Measurements from ENCODE around the gene NQO1.

NQO1 gene

DNA sequence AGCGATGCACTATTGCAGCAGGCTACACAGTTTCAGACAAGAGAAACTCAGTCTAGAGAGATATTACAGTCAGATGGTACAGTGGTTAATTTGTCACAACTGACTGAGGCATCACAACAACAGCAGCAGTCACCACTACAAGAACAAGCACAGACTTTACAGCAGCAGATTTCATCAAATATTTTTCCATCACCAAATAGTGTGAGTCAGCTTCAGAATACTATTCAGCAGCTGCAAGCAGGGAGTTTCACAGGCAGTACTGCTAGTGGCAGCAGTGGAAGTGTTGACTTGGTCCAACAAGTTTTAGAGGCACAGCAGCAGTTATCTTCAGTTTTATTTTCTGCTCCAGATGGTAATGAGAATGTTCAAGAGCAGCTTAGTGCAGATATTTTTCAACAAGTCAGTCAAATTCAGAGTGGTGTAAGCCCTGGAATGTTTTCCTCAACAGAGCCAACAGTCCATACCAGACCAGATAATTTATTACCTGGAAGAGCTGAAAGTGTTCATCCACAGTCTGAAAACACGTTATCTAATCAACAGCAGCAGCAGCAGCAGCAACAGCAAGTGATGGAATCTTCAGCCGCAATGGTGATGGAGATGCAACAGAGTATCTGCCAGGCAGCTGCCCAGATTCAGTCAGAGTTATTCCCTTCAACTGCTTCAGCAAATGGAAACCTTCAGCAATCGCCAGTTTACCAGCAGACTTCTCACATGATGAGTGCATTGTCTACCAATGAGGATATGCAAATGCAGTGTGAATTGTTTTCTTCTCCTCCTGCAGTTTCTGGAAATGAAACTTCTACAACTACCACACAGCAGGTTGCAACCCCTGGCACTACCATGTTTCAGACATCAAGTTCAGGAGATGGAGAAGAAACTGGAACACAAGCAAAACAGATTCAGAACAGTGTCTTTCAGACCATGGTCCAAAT, 34.1 kb downstream of the NQO1 start:
- ATAC-seq (ENCODE audit: insufficient read depth, low read depth) = no peak
- Histone ChIP-seq H3K27me3 (ENCODE audit: insufficient read depth, low read length, poor library complexity) (no peaks in the 10 kb centered on the region), H3K9ac (ENCODE audit: low read depth, low read length) (no peak overlapping the region), H3K4me1 (ENCODE audit: insufficient read depth, low read length) (no peaks in the 10 kb centered on the region), H3K36me3 (ENCODE audit: insufficient read depth, low read length) (peaks cover 54% of the 10 kb centered on the region), H3K9me3 (ENCODE audit: insufficient read depth, low read length, severe bottlenecking) (no peaks in the 10 kb centered on the region), H3K79me2 (ENCODE audit: insufficient read depth, low read length) (no peaks in the 10 kb centered on the region), H3K4me3 (ENCODE audit: low read depth in 1 of 2, low read length in 2 of 2) (no peak overlapping the region), H2AFZ (ENCODE audit: low read depth, low read length) (no peak overlapping the region), H3K27ac (ENCODE audit: low read length) (no peak overlapping the region), H3K4me2 (ENCODE audit: insufficient read depth, low read length) (no peak overlapping the region), H4K20me1 (ENCODE audit: insufficient read depth, low read length) (no peaks in the 10 kb centered on the region)
- no peak for DNase-seq
- TF ChIP-seq CTCF (IDR thresholded peaks at IDR 0.05; ENCODE audit: borderline replicate concordance, extremely low read depth, low read length, poor library complexity, severe bottlenecking) (no peak), EZH2 (IDR thresholded peaks at IDR 0.05; ENCODE audit: borderline replicate concordance, low read depth, low read length, severe bottlenecking) (no peak)

- TF ChIP-seq CTCF (IDR thresholded peaks at IDR 0.05; ENCODE audit: borderline replicate concordance, extremely low read depth, low read length, poor library complexity, severe bottlenecking) (no peak), EZH2 (IDR thresholded peaks at IDR 0.05; ENCODE audit: borderline replicate concordance, low read depth, low read length, severe bottlenecking) (no peak)
- H3K79me2 ChIP-seq (ENCODE audit: insufficient read depth, low read length) = no peaks in the 10 kb centered on the region
- no peak overlapping the region for H3K4me3 ChIP-seq (ENCODE audit: low read depth in 1 of 2, low read length in 2 of 2)
- no peaks in the 10 kb centered on the region for H3K27me3 ChIP-seq (ENCODE audit: insufficient read depth, low read length, poor library complexity)
- H3K36me3 ChIP-seq (ENCODE audit: insufficient read depth, low read length) = peaks cover 41% of the 10 kb centered on the region
- ATAC-seq (ENCODE audit: insufficient read depth, low read depth) = no peak
- no peak overlapping the region for H3K27ac ChIP-seq (ENCODE audit: low read length)
- H3K9ac ChIP-seq (ENCODE audit: low read depth, low read length) = no peak overlapping the region
- no peaks in the 10 kb centered on the region for H3K9me3 ChIP-seq (ENCODE audit: insufficient read depth, low read length, severe bottlenecking)
- H2AFZ ChIP-seq (ENCODE audit: low read depth, low read length) = no peak overlapping the region
- DNase-seq = no peak
- H3K4me1 ChIP-seq (ENCODE audit: insufficient read depth, low read length) = no peaks in the 10 kb centered on the region
- H4K20me1 ChIP-seq (ENCODE audit: insufficient read depth, low read length) = no peaks in the 10 kb centered on the region
- H3K4me2 ChIP-seq (ENCODE audit: insufficient read depth, low read length) = no peak overlapping the region
Observed at GRCh38 chr16:69688589-69688988, 37.8 kb downstream of the NQO1 start.

DNA sequence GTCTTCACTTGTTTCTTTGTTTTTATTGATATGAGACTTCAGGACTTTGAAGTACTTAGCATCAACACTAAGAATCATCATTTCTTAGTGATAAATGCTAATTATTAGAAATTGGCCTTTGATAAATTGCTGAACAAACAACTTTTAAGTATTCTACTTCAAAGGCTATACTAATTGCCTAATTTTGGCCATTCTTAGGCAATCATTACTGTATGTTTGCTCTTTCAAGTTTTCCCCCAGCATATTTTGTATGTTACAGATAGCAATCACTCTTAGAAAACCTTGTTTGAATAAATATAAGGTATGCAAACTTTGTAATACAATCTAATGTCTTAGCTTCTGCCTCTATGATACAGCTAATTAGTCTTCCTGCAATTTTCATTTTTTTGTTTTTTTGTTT, 46.0 kb downstream of the NQO1 start:
- DNase-seq (no peak), ATAC-seq (ENCODE audit: insufficient read depth, low read depth) (no peak)
- Histone ChIP-seq H3K27ac (ENCODE audit: low read length) (no peak overlapping the region), H3K4me3 (ENCODE audit: low read depth in 1 of 2, low read length in 2 of 2) (no peak overlapping the region), H3K79me2 (ENCODE audit: insufficient read depth, low read length) (no peaks in the 10 kb centered on the region), H3K27me3 (ENCODE audit: insufficient read depth, low read length, poor library complexity) (no peaks in the 10 kb centered on the region), H3K36me3 (ENCODE audit: insufficient read depth, low read length) (peaks cover 48% of the 10 kb centered on the region), H3K4me2 (ENCODE audit: insufficient read depth, low read length) (no peak overlapping the region), H3K9me3 (ENCODE audit: insufficient read depth, low read length, severe bottlenecking) (no peaks in the 10 kb centered on the region), H3K9ac (ENCODE audit: low read depth, low read length) (no peak overlapping the region), H2AFZ (ENCODE audit: low read depth, low read length) (no peak overlapping the region), H4K20me1 (ENCODE audit: insufficient read depth, low read length) (no peaks in the 10 kb centered on the region), H3K4me1 (ENCODE audit: insufficient read depth, low read length) (no peaks in the 10 kb centered on the region)
- no peak for TF ChIP-seq CTCF (IDR thresholded peaks at IDR 0.05; ENCODE audit: borderline replicate concordance, extremely low read depth, low read length, poor library complexity, severe bottlenecking)
- no peak for TF ChIP-seq EZH2 (IDR thresholded peaks at IDR 0.05; ENCODE audit: borderline replicate concordance, low read depth, low read length, severe bottlenecking)

Measured in DND-41 (cell line).